Measurements from ENCODE around the gene NOL9.

The NOL9 gene

DNA sequence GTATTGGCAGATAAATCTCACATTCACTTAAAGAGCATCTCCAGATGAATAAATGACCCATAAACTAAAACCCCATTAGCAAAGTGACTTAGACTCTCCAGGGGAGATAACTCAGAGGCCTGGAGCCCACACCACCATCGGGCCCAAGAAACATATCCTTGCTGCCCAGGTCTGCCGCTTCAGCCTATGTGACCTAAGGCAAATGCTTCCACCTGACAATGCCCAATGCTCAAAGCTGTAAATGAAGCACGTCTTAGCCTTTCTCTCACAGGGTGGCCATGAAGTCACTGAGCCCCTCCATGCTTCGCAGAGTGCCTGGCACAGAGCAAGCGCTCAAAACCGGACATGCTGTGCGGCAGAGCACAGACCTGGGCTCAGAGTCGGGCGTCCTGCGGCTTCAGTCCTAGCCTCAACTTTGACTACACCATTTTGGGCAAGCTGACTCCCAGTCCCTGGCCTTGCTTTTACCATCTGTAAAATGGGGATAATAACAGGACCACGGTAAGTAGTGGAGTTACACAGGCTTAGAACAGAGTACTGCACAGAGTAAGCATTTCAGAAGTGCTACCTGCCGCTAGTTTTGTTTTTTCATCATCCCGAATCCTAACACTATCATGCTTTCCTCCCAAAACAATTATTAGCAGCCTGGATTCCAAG lies 23.7 kb downstream of the NOL9 start:
- no peak for DNase-seq
- Histone ChIP-seq H3K4me2 (ENCODE audit: low read length) (no peak overlapping the region), H2AK5ac (ENCODE audit: low read length) (no peak overlapping the region)

GRCh38 chr1:6528492-6528891 lies 25.8 kb downstream of the NOL9 start:
- Histone ChIP-seq H2BK15ac (replicated peaks; ENCODE audit: low read depth) (no peak overlapping the region), H3K4ac (ENCODE audit: low read depth, low read length) (no peak overlapping the region), H3K27ac (ENCODE audit: low read depth, low read length) (no peak overlapping the region), H3K18ac (ENCODE audit: low read length) (no peak overlapping the region), H3K79me1 (ENCODE audit: low read length) (no peaks in the 10 kb centered on the region), H2BK5ac (ENCODE audit: low read length) (no peak overlapping the region), H4K5ac (ENCODE audit: low read length) (no peak overlapping the region), H3K4me1 (ENCODE audit: control insufficient read depth, low read depth, low read length) (no peaks in the 10 kb centered on the region), H2AK5ac (ENCODE audit: low read length) (no peak overlapping the region), H3K36me3 (ENCODE audit: control insufficient read depth, insufficient read depth, low read length) (peaks cover 25% of the 10 kb centered on the region), H3K23ac (ENCODE audit: low read length) (no peak overlapping the region), H4K8ac (ENCODE audit: low read depth, low read length) (no peak overlapping the region), H2BK120ac (ENCODE audit: low read depth, low read length) (no peak overlapping the region), H3K56ac (ENCODE audit: low read length) (no peak overlapping the region), H3K9ac (ENCODE audit: low read length) (no peak overlapping the region), H3K79me2 (ENCODE audit: control insufficient read depth, insufficient read depth, low read length) (no peaks in the 10 kb centered on the region), H3K4me2 (ENCODE audit: low read length) (no peak overlapping the region), H3K4me3 (ENCODE audit: low read length) (no peak overlapping the region), H3K27me3 (ENCODE audit: insufficient read depth, low read length, poor library complexity) (no peaks in the 10 kb centered on the region)
- DNase-seq = no peak
- WGBS (ENCODE audit: extremely low coverage, insufficient coverage, low lambda C conversion rate) = no CpG with 5 or more reads among the region's 7 CpGs

More for the DNA sequence above, 23.7 kb downstream of the NOL9 start:
- Histone ChIP-seq H2BK15ac (replicated peaks; ENCODE audit: low read depth) (no peak overlapping the region), H3K23ac (ENCODE audit: low read length) (no peak overlapping the region), H4K5ac (ENCODE audit: low read length) (no peak overlapping the region), H3K79me1 (ENCODE audit: low read length) (peaks cover 1% of the 10 kb centered on the region), H3K79me2 (ENCODE audit: control insufficient read depth, insufficient read depth, low read length) (no peaks in the 10 kb centered on the region), H3K27ac (ENCODE audit: low read depth, low read length) (no peak overlapping the region), H3K36me3 (ENCODE audit: control insufficient read depth, insufficient read depth, low read length) (peaks cover 27% of the 10 kb centered on the region), H3K9ac (ENCODE audit: low read length) (no peak overlapping the region), H2BK5ac (ENCODE audit: low read length) (no peak overlapping the region), H3K4me1 (ENCODE audit: control insufficient read depth, low read depth, low read length) (no peaks in the 10 kb centered on the region), H3K18ac (ENCODE audit: low read length) (no peak overlapping the region), H3K4me3 (ENCODE audit: low read length) (no peak overlapping the region), H2BK120ac (ENCODE audit: low read depth, low read length) (no peak overlapping the region), H3K27me3 (ENCODE audit: insufficient read depth, low read length, poor library complexity) (no peaks in the 10 kb centered on the region), H4K8ac (ENCODE audit: low read depth, low read length) (no peak overlapping the region), H3K56ac (ENCODE audit: low read length) (no peak overlapping the region), H3K4ac (ENCODE audit: low read depth, low read length) (no peak overlapping the region)
- WGBS (ENCODE audit: extremely low coverage, insufficient coverage, low lambda C conversion rate) = no CpG with 5 or more reads among the region's 13 CpGs

- Histone ChIP-seq H3K56ac (ENCODE audit: low read length) (no peak overlapping the region), H3K4me2 (ENCODE audit: low read length) (no peak overlapping the region), H2BK5ac (ENCODE audit: low read length) (no peak overlapping the region), H3K4me1 (ENCODE audit: control insufficient read depth, low read depth, low read length) (no peaks in the 10 kb centered on the region), H3K23ac (ENCODE audit: low read length) (no peak overlapping the region), H3K18ac (ENCODE audit: low read length) (no peak overlapping the region), H3K4ac (ENCODE audit: low read depth, low read length) (no peak overlapping the region), H4K5ac (ENCODE audit: low read length) (no peak overlapping the region), H3K27me3 (ENCODE audit: insufficient read depth, low read length, poor library complexity) (no peaks in the 10 kb centered on the region), H3K79me1 (ENCODE audit: low read length) (no peaks in the 10 kb centered on the region), H4K8ac (ENCODE audit: low read depth, low read length) (no peak overlapping the region), H3K36me3 (ENCODE audit: control insufficient read depth, insufficient read depth, low read length) (peaks cover 17% of the 10 kb centered on the region), H3K4me3 (ENCODE audit: low read length) (no peak overlapping the region), H3K79me2 (ENCODE audit: control insufficient read depth, insufficient read depth, low read length) (no peaks in the 10 kb centered on the region), H3K9ac (ENCODE audit: low read length) (no peak overlapping the region), H2BK120ac (ENCODE audit: low read depth, low read length) (no peak overlapping the region), H2BK15ac (replicated peaks; ENCODE audit: low read depth) (no peak overlapping the region), H3K27ac (ENCODE audit: low read depth, low read length) (no peak overlapping the region), H2AK5ac (ENCODE audit: low read length) (no peak overlapping the region)
- no peak for DNase-seq
- WGBS (ENCODE audit: extremely low coverage, insufficient coverage, low lambda C conversion rate) = no CpG with 5 or more reads among the region's 11 CpGs
These were observed 28.0 kb downstream of the NOL9 start for GRCh38 chr1:6526316-6526715.

DNA sequence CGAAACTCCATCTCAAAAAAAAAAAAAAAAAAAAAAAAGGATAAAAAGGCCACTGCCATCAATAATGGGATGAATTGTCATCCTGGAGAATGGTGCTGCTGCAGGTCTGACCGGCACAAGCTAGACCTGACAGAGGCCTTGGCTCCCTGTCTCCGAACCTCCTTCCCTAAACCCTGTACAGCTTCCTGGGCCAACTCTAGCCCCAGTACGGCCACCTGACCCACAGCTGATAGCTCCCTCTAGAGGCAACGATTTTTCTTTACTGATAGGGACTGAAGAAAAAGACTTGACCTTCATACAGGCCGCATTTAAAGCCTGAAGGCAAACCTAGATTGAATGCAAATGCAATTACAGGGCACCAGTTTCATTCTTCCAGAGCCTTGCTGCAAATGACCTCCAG lies 30.7 kb downstream of the NOL9 start:
- Histone ChIP-seq H4K8ac (ENCODE audit: low read depth, low read length) (no peak overlapping the region), H2BK5ac (ENCODE audit: low read length) (no peak overlapping the region), H3K18ac (ENCODE audit: low read length) (no peak overlapping the region), H3K9ac (ENCODE audit: low read length) (no peak overlapping the region), H4K5ac (ENCODE audit: low read length) (no peak overlapping the region), H2AK5ac (ENCODE audit: low read length) (no peak overlapping the region), H3K4ac (ENCODE audit: low read depth, low read length) (no peak overlapping the region), H3K79me2 (ENCODE audit: control insufficient read depth, insufficient read depth, low read length) (no peaks in the 10 kb centered on the region), H2BK120ac (ENCODE audit: low read depth, low read length) (no peak overlapping the region), H3K23ac (ENCODE audit: low read length) (no peak overlapping the region), H3K27me3 (ENCODE audit: insufficient read depth, low read length, poor library complexity) (no peaks in the 10 kb centered on the region), H3K56ac (ENCODE audit: low read length) (no peak overlapping the region), H3K4me1 (ENCODE audit: control insufficient read depth, low read depth, low read length) (no peaks in the 10 kb centered on the region), H3K27ac (ENCODE audit: low read depth, low read length) (no peak overlapping the region), H3K79me1 (ENCODE audit: low read length) (no peaks in the 10 kb centered on the region), H3K36me3 (ENCODE audit: control insufficient read depth, insufficient read depth, low read length) (peaks cover 9% of the 10 kb centered on the region), H3K4me3 (ENCODE audit: low read length) (no peak overlapping the region), H2BK15ac (replicated peaks; ENCODE audit: low read depth) (no peak overlapping the region), H3K4me2 (ENCODE audit: low read length) (no peak overlapping the region)
- WGBS (ENCODE audit: extremely low coverage, insufficient coverage, low lambda C conversion rate) = no CpG with 5 or more reads among the region's 6 CpGs
- peak; percentile 90 for DNase-seq

GRCh38 chr1:6521536-6521935 lies 32.8 kb downstream of the NOL9 start:
- no peaks in the 10 kb centered on the region for H3K79me1 ChIP-seq (ENCODE audit: low read length)
- no peak overlapping the region for H3K9ac ChIP-seq (ENCODE audit: low read length)
- H3K4me1 ChIP-seq (ENCODE audit: control insufficient read depth, low read depth, low read length) = no peaks in the 10 kb centered on the region
- WGBS (ENCODE audit: extremely low coverage, insufficient coverage, low lambda C conversion rate) = no CpG with 5 or more reads among the region's 5 CpGs
- no peak overlapping the region for H3K18ac ChIP-seq (ENCODE audit: low read length)
- H3K4me2 ChIP-seq (ENCODE audit: low read length) = no peak overlapping the region
- no peak overlapping the region for H3K23ac ChIP-seq (ENCODE audit: low read length)
- H2BK5ac ChIP-seq (ENCODE audit: low read length) = no peak overlapping the region
- no peak overlapping the region for H3K56ac ChIP-seq (ENCODE audit: low read length)
- no peak overlapping the region for H4K8ac ChIP-seq (ENCODE audit: low read depth, low read length)
- H2BK15ac ChIP-seq (replicated peaks; ENCODE audit: low read depth) = no peak overlapping the region
- peaks cover 4% of the 10 kb centered on the region for H3K36me3 ChIP-seq (ENCODE audit: control insufficient read depth, insufficient read depth, low read length)
- no peak overlapping the region for H2AK5ac ChIP-seq (ENCODE audit: low read length)
- H3K27ac ChIP-seq (ENCODE audit: low read depth, low read length) = no peak overlapping the region
- no peak overlapping the region for H4K5ac ChIP-seq (ENCODE audit: low read length)
- no peak overlapping the region for H3K4me3 ChIP-seq (ENCODE audit: low read length)
- no peaks in the 10 kb centered on the region for H3K79me2 ChIP-seq (ENCODE audit: control insufficient read depth, insufficient read depth, low read length)
- no peak overlapping the region for H3K4ac ChIP-seq (ENCODE audit: low read depth, low read length)
- no peak for DNase-seq
- no peak overlapping the region for H2BK120ac ChIP-seq (ENCODE audit: low read depth, low read length)
- H3K27me3 ChIP-seq (ENCODE audit: insufficient read depth, low read length, poor library complexity) = no peaks in the 10 kb centered on the region

All from mesendoderm (in vitro differentiated cells).